ENCODE measurements around the gene FGGY.

DNA sequence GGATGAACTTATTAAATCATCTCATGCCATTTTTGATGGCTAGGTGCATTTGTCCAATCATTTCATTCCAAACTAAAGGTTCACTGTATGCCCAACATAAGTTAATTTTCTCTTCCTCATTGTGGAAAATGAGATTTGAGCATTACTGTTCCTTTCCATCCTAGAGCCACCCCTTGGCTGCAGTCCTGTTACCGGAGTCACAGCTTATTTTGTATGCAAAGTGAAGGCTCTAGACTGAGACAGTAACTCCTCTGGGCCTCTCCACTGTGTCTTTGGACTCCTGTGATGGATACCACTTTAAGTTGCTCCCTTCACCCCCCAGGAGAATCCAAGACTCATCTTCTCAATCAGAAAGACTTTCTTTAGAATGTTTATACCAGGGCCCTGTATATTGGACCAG, 59.7 kb downstream of the FGGY start:
- TF ChIP-seq ZNF266 (tag by site-specific recombination; IDR thresholded peaks at IDR 0.05; ENCODE audit: low read depth), result no peak
- TF ChIP-seq, protein P1, sequence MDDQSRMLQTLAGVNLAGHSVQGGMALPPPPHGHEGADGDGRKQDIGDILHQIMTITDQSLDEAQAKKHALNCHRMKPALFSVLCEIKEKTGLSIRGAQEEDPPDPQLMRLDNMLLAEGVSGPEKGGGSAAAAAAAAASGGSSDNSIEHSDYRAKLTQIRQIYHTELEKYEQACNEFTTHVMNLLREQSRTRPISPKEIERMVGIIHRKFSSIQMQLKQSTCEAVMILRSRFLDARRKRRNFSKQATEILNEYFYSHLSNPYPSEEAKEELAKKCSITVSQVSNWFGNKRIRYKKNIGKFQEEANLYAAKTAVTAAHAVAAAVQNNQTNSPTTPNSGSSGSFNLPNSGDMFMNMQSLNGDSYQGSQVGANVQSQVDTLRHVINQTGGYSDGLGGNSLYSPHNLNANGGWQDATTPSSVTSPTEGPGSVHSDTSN (CRISPR knock-in tag; IDR thresholded peaks at IDR 0.05), result no peak

Measured in HEK293 (cell line).